Kidney glomerular epithelial cell (primary cell): ENCODE data around the gene SH3RF3.

Source experiments
- DNase-seq: peaks from one replicate; lab custom pipeline; 2025; lab: John Stamatoyannopoulos, UW

The SH3RF3 gene

GRCh38 chr2:109353806-109354745 is 225.1 kb downstream of the SH3RF3 start:
- DNase-seq = no peak

- DNase-seq = no peak
Observed at GRCh38 chr2:109355192-109355843, 226.3 kb downstream of the SH3RF3 start.

GRCh38 chr2:109356324-109357035 is 227.5 kb downstream of the SH3RF3 start:
- DNase-seq = no peak

GRCh38 chr2:109364217-109364616 is 235.2 kb downstream of the SH3RF3 start:
- DNase-seq = no peak

- DNase-seq = no peak
Observed at GRCh38 chr2:109365131-109365530, 236.1 kb downstream of the SH3RF3 start.

GRCh38 chr2:109367683-109368082 is 238.7 kb downstream of the SH3RF3 start:
- DNase-seq = no peak

GRCh38 chr2:109368798-109369197 is 239.8 kb downstream of the SH3RF3 start:
- no peak for DNase-seq

GRCh38 chr2:109369671-109370191 is 240.7 kb downstream of the SH3RF3 start:
- no peak for DNase-seq

- DNase-seq = no peak
Observed at GRCh38 chr2:109370399-109371035, 241.5 kb downstream of the SH3RF3 start.

- no peak for DNase-seq
Observed at GRCh38 chr2:109371481-109372170, 242.6 kb downstream of the SH3RF3 start.

GRCh38 chr2:109372171-109372568 is 243.2 kb downstream of the SH3RF3 start:
- DNase-seq = no peak

GRCh38 chr2:109372614-109373013 is 243.6 kb downstream of the SH3RF3 start:
- no peak for DNase-seq

GRCh38 chr2:109373791-109374547 is 245.0 kb downstream of the SH3RF3 start:
- DNase-seq = no peak

GRCh38 chr2:109374548-109375130 is 245.6 kb downstream of the SH3RF3 start:
- DNase-seq = no peak

- no peak for DNase-seq
Observed at GRCh38 chr2:109375131-109375561, 246.1 kb downstream of the SH3RF3 start.

- no peak for DNase-seq
Observed at GRCh38 chr2:109375656-109376055, 246.7 kb downstream of the SH3RF3 start.

- DNase-seq = no peak
Observed at GRCh38 chr2:109376115-109376514, 247.1 kb downstream of the SH3RF3 start.

GRCh38 chr2:109376796-109377495 is 247.9 kb downstream of the SH3RF3 start:
- DNase-seq = no peak

GRCh38 chr2:109377976-109378375 is 249.0 kb downstream of the SH3RF3 start:
- no peak for DNase-seq
